OCI-LY1 (cell line): Measurements from ENCODE around the gene RTTN.
A peak's percentile ranks its signal among the peaks of the same experiment; 100 is the strongest.

Experiments used
- H2AFZ ChIP-seq: fragments of 200-600 bp; sonication (generic), shearing (Covaris generic); 2 replicates; pipeline ENCODE4 v1.6.0; 2014; ENCODE audit warnings: antibody characterized with exemption, mild to moderate bottlenecking, low read length
- H3F3A ChIP-seq: fragments of 200-600 bp; sonication (generic), shearing (Covaris generic); 2 replicates; pipeline ENCODE4 v1.6.0; 2014; ENCODE audit warnings: mild to moderate bottlenecking, antibody characterized with exemption, low read length, moderate library complexity; ENCODE audit not compliant: insufficient read depth
- H3K27ac ChIP-seq: fragments of 200-600 bp; sonication (generic); 2 replicates; pipeline ENCODE4 v1.5.1; 2014; ENCODE audit warnings: low read length, mixed run types, mild to moderate bottlenecking, low read depth; ENCODE audit not compliant: poor library complexity, severe bottlenecking
- H3K27me3 ChIP-seq: fragments of 200-600 bp; sonication (generic); 2 replicates; pipeline ENCODE4 v1.6.0; 2014; ENCODE audit warnings: antibody characterized with exemption, mild to moderate bottlenecking, low read length, moderate library complexity; ENCODE audit not compliant: insufficient read depth
- H3K36me3 ChIP-seq: fragments of 200-600 bp; sonication (generic); 2 replicates; pipeline ENCODE4 v1.6.1; 2014; ENCODE audit warnings: mild to moderate bottlenecking, antibody characterized with exemption, low read length, moderate library complexity, mixed read lengths; ENCODE audit not compliant: insufficient read depth
- H3K4me1 ChIP-seq: fragments of 200-600 bp; sonication (generic); 2 replicates; pipeline ENCODE4 v1.5.1; 2014; ENCODE audit warnings: mild to moderate bottlenecking, low read length, moderate library complexity; ENCODE audit not compliant: insufficient read depth, severe bottlenecking
- H3K4me2 ChIP-seq: fragments of 200-600 bp; sonication (generic), shearing (Covaris generic); 2 replicates; pipeline ENCODE4 v1.6.1; 2014; ENCODE audit warnings: low read length
- H3K4me3 ChIP-seq: fragments of 200-600 bp; sonication (generic); 2 replicates; pipeline ENCODE4 v1.5.1; 2014; ENCODE audit warnings: low read length, low read depth, mild to moderate bottlenecking, mixed read lengths; ENCODE audit not compliant: poor library complexity, severe bottlenecking
- H3K79me2 ChIP-seq: fragments of 200-600 bp; shearing (Covaris generic); 2 replicates; pipeline ENCODE4 v1.6.1; 2016; ENCODE audit warnings: mixed run types, low read length, mixed read lengths; ENCODE audit not compliant: insufficient read depth
- H3K9ac ChIP-seq: fragments of 200-600 bp; sonication (generic), shearing (Covaris generic); 2 replicates; pipeline ENCODE4 v1.6.1; 2014; ENCODE audit warnings: mild to moderate bottlenecking, low read length, mixed read lengths
- H3K9me2 ChIP-seq: fragments of 200-600 bp; sonication (generic), shearing (Covaris generic); 2 replicates; pipeline ENCODE4 v1.6.1; 2014; ENCODE audit warnings: low read depth, mild to moderate bottlenecking, low read length, mixed read lengths
- H3K9me3 ChIP-seq: fragments of 200-600 bp; shearing (Covaris generic); 2 replicates; pipeline ENCODE4 v1.6.1; 2014; ENCODE audit warnings: low read length, mixed read lengths
- H4K20me1 ChIP-seq: fragments of 200-600 bp; sonication (generic), shearing (Covaris generic); 2 replicates; pipeline ENCODE4 v1.6.0; 2016; ENCODE audit warnings: mild to moderate bottlenecking, low read length; ENCODE audit not compliant: insufficient read depth
- EZH2 ChIP-seq: fragments of 200-600 bp; sonication (generic), shearing (Covaris generic); IDR thresholded peaks from 2 replicates; pipeline ENCODE4 v1.8.0; 2017; ENCODE audit warnings: borderline replicate concordance, mixed run types, mild to moderate bottlenecking, antibody characterized with exemption, low read length, moderate library complexity, mixed read lengths
- TF ChIP-seq, protein P1 (sequence below): fragments of 200-600 bp; sonication (generic), shearing (Covaris generic); IDR thresholded peaks from 2 replicates; pipeline ENCODE4 v1.5.1; 2017; ENCODE audit warnings: mild to moderate bottlenecking, antibody characterized with exemption, low read length, moderate library complexity, mixed read lengths

The RTTN gene

DNA sequence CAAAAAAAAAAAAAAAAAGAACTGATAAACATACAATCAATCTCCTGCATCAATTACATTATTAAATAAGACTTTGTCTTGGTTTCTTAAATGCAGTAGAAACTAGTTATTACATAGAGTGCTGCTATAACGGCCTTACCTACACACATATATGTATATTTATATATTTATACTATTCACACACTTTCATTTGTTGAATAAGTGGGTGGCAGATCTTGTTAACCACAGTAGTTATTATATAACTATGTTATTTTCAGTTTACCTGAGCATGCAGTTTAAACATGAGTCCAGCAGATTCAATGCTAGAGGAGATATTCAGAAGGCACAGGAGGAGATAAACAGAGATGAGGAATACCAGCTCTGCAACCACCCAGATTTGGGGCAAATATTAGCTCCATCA, 176.3 kb downstream of the RTTN start:
- Histone ChIP-seq H3K9ac (no peak overlapping the region), H3K79me2 (no peaks in the 10 kb centered on the region), H3K4me1 (peaks cover 12% of the 10 kb centered on the region), H3K9me2 (no peaks in the 10 kb centered on the region), H2AFZ (no peak overlapping the region), H3K4me3 (no peak overlapping the region), H3K36me3 (peaks cover 39% of the 10 kb centered on the region; the same call in 1 of the 2 replicates), H3K4me2 (no peak overlapping the region), H3K27ac (no peak overlapping the region), H3K9me3 (no peaks in the 10 kb centered on the region), H3F3A (no peaks in the 10 kb centered on the region), H3K27me3 (no peaks in the 10 kb centered on the region), H4K20me1 (no peaks in the 10 kb centered on the region)
- TF ChIP-seq, protein P1, sequence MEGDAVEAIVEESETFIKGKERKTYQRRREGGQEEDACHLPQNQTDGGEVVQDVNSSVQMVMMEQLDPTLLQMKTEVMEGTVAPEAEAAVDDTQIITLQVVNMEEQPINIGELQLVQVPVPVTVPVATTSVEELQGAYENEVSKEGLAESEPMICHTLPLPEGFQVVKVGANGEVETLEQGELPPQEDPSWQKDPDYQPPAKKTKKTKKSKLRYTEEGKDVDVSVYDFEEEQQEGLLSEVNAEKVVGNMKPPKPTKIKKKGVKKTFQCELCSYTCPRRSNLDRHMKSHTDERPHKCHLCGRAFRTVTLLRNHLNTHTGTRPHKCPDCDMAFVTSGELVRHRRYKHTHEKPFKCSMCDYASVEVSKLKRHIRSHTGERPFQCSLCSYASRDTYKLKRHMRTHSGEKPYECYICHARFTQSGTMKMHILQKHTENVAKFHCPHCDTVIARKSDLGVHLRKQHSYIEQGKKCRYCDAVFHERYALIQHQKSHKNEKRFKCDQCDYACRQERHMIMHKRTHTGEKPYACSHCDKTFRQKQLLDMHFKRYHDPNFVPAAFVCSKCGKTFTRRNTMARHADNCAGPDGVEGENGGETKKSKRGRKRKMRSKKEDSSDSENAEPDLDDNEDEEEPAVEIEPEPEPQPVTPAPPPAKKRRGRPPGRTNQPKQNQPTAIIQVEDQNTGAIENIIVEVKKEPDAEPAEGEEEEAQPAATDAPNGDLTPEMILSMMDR: no peak
- TF ChIP-seq EZH2: no peak

DNA sequence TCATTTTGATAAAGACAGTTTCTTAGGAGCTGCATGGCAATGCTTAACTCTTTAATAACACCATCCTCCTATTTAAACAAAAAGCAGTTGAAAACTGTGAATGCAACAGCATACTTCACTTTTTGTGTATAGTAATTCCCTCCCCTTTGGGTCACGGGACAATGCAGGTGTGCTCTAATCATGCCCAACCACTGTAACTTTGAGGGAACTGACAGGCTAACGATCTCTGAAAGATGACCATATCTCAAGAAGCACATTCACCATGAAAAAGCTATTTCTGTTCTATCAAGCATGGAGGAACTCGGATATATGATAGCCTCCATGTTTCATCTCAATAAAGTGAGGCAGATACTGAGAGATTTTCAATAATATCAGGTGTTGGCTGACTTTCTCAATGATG, 176.8 kb downstream of the RTTN start:
- Histone ChIP-seq H3K9ac (no peak overlapping the region), H3K27ac (peak overlapping the region; percentile 13), H3K4me1 (peaks cover 12% of the 10 kb centered on the region), H3K36me3 (peaks cover 43% of the 10 kb centered on the region; the same call in 1 of the 2 replicates), H3F3A (no peaks in the 10 kb centered on the region), H3K27me3 (no peaks in the 10 kb centered on the region), H3K79me2 (no peaks in the 10 kb centered on the region), H2AFZ (no peak overlapping the region), H3K4me2 (no peak overlapping the region), H3K9me3 (no peaks in the 10 kb centered on the region), H3K4me3 (no peak overlapping the region), H4K20me1 (no peaks in the 10 kb centered on the region), H3K9me2 (no peaks in the 10 kb centered on the region)
- TF ChIP-seq, protein P1: no peak
- TF ChIP-seq EZH2: no peak

DNA sequence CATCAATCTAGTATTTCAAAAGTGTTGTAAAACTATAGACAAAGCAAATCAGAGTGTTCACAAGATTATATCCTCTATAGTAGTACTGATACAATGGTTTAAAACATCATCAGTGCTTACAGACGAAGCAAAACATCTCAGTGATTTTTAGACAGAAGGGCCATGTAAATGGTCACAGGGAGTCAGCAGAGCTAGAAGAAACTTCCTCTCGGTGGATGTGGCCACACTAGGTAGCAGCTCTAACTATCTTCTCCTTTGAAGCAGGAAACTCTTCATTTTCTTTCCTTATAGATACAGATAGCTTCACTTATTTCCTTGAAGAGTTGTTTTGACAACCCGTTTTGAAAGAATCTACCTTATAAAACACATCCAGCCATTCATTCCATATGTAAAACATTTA, 177.4 kb downstream of the RTTN start:
- Histone ChIP-seq H3K27me3 (no peaks in the 10 kb centered on the region), H3K27ac (peak overlapping the region; percentile 13), H3K4me3 (no peak overlapping the region), H2AFZ (no peak overlapping the region), H4K20me1 (no peaks in the 10 kb centered on the region), H3K36me3 (peaks cover 47% of the 10 kb centered on the region; the same call in 1 of the 2 replicates), H3K9ac (no peak overlapping the region), H3K4me1 (peaks cover 12% of the 10 kb centered on the region), H3F3A (no peaks in the 10 kb centered on the region), H3K4me2 (no peak overlapping the region), H3K9me2 (no peaks in the 10 kb centered on the region), H3K9me3 (no peaks in the 10 kb centered on the region), H3K79me2 (no peaks in the 10 kb centered on the region)
- TF ChIP-seq, protein P1: no peak
- TF ChIP-seq EZH2: no peak
